Lower leg skin (tissue), 3 donors: Measurements from ENCODE around the gene SLPI.

ENCODE experiments used
- POLR2A ChIP-seq, 2 donors: fragments of 450-650 bp; IDR thresholded peaks; one replicate each; pipeline ENCODE4 v1.6.1; 2016 to 2017; ENCODE audit warnings: antibody characterized with exemption in 2 of 2, mild to moderate bottlenecking in 1 of 2, moderate library complexity in 1 of 2
- TF ChIP-seq, protein P1 (sequence below), 3 donors: fragments of 450-650 bp; IDR thresholded peaks; one replicate each; pipeline ENCODE4 v1.5.1; 2016; ENCODE audit warnings: antibody characterized with exemption in 3 of 3, mild to moderate bottlenecking in 3 of 3, moderate library complexity in 2 of 3

DNA sequence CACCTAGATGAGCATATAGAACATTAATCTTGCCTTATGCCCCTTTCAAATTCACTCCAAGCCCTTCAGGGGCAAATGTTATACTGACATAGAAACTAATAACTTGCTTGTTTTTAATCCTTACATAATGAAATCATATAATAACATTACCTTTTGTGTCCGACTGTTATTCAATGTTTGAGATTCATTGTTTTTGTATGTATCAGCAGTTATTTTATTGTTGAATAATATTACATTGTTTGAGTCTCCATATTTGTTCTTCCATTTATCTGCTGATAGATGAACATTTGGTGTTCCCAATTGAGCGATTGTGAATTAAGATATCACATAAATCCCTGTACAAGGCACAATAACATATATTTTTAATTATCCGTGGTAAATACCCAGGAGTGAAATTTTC is 41.5 kb downstream of the SLPI start:
- TF ChIP-seq POLR2A (IDR thresholded peaks at IDR 0.05) = no peak
- TF ChIP-seq, protein P1, sequence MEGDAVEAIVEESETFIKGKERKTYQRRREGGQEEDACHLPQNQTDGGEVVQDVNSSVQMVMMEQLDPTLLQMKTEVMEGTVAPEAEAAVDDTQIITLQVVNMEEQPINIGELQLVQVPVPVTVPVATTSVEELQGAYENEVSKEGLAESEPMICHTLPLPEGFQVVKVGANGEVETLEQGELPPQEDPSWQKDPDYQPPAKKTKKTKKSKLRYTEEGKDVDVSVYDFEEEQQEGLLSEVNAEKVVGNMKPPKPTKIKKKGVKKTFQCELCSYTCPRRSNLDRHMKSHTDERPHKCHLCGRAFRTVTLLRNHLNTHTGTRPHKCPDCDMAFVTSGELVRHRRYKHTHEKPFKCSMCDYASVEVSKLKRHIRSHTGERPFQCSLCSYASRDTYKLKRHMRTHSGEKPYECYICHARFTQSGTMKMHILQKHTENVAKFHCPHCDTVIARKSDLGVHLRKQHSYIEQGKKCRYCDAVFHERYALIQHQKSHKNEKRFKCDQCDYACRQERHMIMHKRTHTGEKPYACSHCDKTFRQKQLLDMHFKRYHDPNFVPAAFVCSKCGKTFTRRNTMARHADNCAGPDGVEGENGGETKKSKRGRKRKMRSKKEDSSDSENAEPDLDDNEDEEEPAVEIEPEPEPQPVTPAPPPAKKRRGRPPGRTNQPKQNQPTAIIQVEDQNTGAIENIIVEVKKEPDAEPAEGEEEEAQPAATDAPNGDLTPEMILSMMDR (IDR thresholded peaks at IDR 0.05) = no peak
